Kidney capillary endothelial cell (primary cell): ENCODE results near the gene COL26A1.

ENCODE experiments used
- DNase-seq: peaks from one replicate; pipeline ENCODE4 v3.0.0-alpha.2; 2018; ENCODE audit warnings: low spot score

COL26A1 gene

GRCh38 chr7:101373812-101374614 lies 11.3 kb downstream of the COL26A1 start:
- no peak for DNase-seq

- no peak for DNase-seq
These were observed 12.3 kb downstream of the COL26A1 start for GRCh38 chr7:101374990-101375389.

GRCh38 chr7:101376601-101377000 lies 13.9 kb downstream of the COL26A1 start:
- DNase-seq: no peak

GRCh38 chr7:101377189-101377736 lies 14.6 kb downstream of the COL26A1 start:
- DNase-seq: no peak

- DNase-seq: no peak
These were observed 16.1 kb downstream of the COL26A1 start for GRCh38 chr7:101378751-101379174.

GRCh38 chr7:101379302-101379701 lies 16.6 kb downstream of the COL26A1 start:
- DNase-seq: no peak

- no peak for DNase-seq
These were observed 19.0 kb downstream of the COL26A1 start for GRCh38 chr7:101381549-101382111.

GRCh38 chr7:101382937-101383336 lies 20.3 kb downstream of the COL26A1 start:
- no peak for DNase-seq

- DNase-seq: no peak
These were observed 23.5 kb downstream of the COL26A1 start for GRCh38 chr7:101386177-101386557.

GRCh38 chr7:101386558-101387231 lies 24.0 kb downstream of the COL26A1 start:
- no peak for DNase-seq

- DNase-seq: no peak
These were observed 28.2 kb downstream of the COL26A1 start for GRCh38 chr7:101390901-101391301.

- DNase-seq: no peak
These were observed 29.3 kb downstream of the COL26A1 start for GRCh38 chr7:101391991-101392390.

GRCh38 chr7:101393865-101394264 lies 31.2 kb downstream of the COL26A1 start:
- DNase-seq: no peak

GRCh38 chr7:101395376-101395775 lies 32.7 kb downstream of the COL26A1 start:
- DNase-seq: no peak

- no peak for DNase-seq
These were observed 34.6 kb downstream of the COL26A1 start for GRCh38 chr7:101397243-101397642.

- no peak for DNase-seq
These were observed 35.2 kb downstream of the COL26A1 start for GRCh38 chr7:101397770-101398324.

- DNase-seq: no peak
These were observed 36.0 kb downstream of the COL26A1 start for GRCh38 chr7:101398396-101399289.

- no peak for DNase-seq
These were observed 37.1 kb downstream of the COL26A1 start for GRCh38 chr7:101399759-101400158.

GRCh38 chr7:101400751-101401150 lies 38.1 kb downstream of the COL26A1 start:
- DNase-seq: no peak

GRCh38 chr7:101401390-101402080 lies 38.9 kb downstream of the COL26A1 start:
- DNase-seq: no peak
